ENCODE data around the gene CSPG4.
"Not testable (repeated sequence)": the region's sequence is repeated elsewhere in the genome, so short reads cannot be mapped to it uniquely, and the experiment has no call there.

The CSPG4 gene

DNA sequence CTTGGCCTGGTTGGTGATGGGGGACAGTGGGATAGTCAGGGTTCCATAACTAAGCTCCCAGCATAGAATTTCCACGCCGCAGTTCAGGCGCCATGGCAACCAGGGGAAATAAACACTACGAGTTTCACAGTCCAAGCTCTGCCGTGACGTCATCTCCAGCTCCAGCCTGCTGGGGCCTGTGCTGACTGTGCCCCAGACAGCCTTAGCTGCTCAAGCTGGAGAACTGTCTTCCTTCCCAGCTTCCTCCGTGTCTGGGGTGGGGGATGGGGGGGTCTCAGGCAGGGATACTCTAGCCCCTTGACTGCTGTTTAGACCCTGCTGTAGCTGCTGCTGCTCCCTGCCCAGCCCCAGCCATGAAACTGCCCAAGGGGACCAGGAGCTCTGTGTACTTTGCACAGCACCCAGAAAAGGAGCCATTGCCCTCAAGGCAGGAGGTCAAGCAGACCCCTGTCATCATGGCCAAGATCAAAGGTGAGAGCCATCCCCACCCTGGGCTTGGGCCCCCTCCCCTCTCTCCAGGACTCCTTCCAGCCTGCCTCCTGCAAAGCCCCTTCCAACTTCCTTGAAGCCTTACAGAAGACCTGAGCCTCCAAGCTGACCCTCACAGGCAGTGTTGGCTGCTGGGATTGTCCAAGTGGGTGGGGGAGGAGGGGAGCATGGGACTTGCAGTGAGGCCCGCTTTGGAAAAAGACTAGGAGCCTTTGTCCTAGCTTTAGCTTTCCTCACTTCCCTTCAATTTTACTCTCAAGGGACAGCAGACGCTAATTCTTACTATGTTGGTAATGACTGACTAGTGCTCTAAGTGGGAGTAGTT lies 11.4 kb upstream of the CSPG4 start:
- no peak for DNase-seq (ENCODE audit: low read depth in 2 of 2)

DNA sequence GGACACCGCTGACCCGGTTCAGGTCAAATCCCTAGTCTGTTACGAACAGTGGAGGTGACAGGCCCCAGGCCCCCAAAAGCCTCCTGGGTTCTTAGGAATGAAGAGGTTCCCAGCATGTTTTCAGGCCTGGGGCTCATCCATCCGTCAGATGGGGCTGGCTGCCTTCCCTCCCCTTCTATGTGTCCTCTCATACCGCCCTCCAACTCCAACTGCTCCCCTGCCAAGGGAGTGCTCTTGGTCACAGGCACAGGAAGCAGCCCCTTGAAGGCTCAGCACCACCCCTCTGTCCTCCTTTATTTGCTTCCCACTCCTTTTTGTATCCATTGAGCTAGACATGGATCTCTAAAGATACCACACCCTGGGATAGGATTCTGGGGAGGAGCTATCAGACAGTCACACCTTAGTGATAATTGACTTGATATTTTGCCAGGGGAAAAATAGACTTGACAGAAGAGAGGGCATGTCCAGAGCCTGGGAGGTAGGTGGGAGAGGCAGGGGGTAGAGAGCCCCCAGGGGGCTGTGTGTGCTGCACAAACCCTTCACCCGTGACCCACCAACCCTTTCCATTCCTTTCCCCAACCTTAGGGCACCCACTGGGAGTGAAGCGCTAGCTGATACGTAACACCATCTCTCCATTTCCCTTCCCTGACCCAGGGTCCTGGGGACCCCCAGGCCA lies 10.7 kb upstream of the CSPG4 start:
- no peak for DNase-seq (ENCODE audit: low read depth in 2 of 2)

DNA sequence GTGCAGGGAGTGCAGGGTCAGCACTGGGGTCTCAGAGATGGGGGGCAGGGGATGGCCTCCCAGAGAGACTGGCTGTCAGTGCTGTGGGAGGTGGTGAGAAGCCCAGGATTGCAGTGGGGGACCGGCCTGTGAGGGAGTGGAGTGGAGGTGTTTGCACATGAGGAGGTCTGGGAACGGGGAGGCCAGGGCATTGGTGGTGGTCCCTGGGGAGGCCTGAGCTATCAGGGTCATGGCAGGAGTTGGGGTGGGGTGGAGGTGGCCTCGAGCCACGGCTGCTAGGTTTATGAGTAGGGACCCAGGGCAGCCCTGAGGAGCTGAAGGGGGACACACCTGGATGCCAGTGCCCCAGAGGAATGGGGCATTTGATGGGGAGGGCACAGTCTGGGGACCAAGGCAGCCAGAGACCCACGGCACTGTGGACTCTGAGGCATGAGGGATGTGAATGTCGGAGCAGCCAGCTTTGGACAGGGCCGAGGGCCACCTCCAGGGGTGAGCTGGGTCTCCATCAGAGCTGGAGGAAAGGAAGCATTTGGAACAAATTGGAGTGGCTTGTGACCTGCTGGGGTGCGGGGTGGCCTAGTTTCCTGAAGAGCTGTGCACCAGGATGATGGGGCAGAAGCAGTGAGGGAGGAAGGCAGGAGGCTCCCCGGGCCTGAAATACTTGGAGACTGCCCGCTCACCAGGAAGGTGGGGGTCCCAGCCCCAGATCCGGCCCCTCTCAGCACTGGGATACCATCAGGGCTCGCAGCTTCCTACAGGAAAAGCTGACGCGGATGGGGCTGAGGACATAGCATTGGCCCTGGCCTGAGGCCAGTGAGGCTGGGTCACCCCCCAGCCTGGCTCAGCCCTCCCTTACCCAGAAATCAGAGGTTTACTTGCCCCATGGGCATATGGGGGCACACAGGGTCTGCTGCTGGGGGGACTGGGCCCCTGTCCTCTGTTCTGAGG lies 9.5 kb upstream of the CSPG4 start:
- no peak for DNase-seq (ENCODE audit: low read depth in 2 of 2)

DNA sequence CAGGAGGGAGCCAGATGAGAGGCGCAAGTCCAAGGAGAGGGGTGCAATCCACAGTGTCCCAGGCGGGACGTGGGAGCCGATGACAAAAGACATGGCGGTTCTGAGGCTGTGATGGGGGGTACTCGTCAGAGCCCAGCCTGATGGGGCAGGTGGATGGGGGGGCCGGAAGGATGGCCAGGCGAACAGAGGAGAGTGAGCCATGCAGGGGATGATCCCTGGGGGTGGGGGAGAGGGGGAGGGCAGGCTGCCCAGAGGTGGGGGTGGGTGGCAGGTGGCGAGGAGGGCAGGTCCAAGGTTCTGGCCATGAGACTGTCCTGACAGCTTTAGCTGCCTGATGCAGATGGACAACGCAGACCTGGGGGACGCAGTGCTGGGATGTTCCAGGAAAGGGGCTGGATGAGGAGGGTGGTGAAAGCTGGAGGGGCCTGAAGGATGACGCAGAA lies 8.9 kb upstream of the CSPG4 start:
- no peak for DNase-seq (ENCODE audit: low read depth in 2 of 2)

DNA sequence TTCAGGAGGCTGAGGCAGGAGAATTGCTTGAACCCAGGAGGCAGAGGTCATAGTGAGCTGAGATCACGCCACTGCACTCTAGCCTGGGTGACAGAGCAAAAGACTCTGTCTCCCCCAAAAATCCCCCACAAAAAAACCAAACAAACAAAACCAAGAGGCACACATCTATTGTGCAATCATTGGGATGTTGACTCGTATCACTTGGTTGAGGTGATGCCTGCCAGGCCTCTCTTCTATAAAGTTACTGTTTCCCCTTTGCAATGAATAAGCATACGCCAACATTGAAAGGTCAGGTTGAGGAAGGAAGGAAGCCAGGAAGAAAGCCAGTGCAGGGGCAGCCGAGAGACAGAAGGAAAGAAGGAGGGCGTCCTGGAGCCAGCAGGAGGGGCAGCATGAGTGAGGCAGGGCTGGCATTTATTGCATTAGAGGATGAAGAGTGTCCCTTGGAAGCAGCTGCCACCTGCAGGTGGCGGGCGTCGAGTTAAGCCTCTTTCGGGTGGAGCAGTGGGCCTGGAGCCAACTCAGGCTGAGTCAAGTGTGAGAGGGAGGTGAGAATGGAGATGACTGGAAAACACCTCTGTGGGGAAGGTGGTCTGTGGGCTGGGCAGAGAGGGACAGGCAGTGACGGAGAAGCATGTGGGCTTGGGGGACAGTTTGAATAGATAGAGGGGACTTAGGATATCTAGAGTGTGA lies 8.3 kb upstream of the CSPG4 start:
- DNase-seq (ENCODE audit: low read depth in 2 of 2) = no peak

DNA sequence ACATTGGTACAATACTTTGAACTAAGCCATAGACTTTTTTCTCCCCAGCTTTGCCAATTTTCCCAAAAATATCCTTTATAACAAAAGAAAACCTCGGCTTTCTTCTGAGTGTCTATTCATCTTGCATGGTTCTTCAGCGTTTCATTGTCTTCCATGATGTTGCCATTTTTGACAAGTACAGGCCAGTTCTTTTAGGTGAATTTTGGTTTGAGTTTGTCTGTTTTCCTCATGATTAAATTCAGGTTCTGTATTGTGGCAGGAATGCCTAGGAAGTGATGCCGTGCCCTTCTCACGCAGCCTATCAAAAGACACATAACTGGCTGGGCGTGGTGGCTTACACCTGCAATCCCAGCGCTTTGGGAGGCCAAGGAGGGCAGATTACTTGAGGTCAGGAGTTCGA lies 7.6 kb upstream of the CSPG4 start:
- DNase-seq (ENCODE audit: low read depth in 2 of 2) = no peak

DNA sequence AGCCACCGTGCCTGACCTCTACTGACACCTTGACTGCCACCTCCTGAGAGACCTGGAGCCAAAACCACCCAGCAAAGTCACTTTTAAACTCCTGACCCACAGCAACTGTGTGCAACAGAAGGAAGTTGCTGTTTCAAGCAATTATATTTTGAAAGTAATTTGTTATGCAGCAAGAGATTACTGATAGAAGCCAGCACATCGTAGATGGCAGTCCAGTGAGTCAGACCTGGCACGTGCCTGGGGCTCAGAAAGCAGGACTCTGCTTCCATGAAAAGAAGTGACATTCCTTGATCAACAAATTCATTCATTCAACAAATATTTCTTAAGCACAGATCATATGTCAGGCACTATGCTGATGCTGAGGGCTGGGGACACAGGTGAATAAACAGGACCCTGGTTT lies 5.7 kb upstream of the CSPG4 start:
- DNase-seq (ENCODE audit: low read depth in 2 of 2) = no peak

DNA sequence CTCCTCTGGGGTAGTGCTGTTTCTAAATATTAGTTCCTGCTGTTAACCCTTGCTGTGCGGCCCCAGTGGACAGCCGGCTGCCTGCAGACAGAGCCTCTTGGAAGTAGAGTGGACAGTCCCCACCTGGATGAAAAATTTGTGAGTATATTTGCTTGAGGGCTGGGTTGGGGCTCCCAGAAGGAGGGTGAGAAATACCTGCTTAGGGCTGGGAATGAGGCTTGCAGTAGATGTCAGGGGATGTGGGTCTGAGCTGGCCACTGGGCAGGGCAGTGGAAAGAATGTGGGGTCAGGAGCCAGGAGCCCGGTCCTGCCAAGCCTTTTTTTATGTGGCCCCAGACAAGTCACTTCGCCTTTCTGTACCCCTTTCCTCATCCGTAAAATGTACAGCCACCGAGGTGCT lies 4.4 kb upstream of the CSPG4 start:
- not testable (repeated sequence) for DNase-seq (ENCODE audit: low read depth in 2 of 2)

DNA sequence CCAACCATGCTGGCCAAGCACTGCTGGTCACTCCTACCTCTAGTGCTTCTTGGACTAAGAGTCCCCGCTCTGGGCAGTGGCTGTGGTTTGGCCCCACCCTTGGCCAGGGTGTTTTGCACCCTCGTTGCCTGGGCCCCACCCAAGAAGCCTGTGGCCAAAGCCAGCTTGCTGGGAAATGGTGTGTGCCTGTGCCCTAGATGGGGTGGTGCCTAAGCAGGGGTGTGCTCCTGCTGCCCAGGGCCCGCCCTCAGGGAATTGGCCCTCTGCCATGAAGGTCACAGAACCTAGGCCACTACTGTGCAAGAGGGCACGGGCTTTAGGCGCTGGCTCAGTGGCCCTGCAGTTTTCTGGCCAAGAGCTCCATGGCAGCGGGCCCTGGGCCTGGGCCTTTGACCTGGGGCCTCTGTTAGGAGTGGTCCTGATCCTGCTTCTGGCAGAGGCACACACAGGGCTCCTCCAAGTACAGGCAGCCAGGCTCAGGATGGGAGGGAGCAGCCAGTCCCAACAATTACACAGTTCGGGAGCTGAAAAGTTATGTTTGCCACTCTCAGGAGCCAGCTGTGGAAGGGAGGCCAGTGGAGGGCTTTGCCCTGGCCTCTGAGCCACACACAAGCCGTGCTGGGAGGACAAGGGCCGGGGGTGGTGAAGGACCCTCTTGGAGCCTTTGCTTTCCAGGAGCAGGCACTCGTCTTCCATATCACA lies 3.8 kb upstream of the CSPG4 start:
- DNase-seq (ENCODE audit: low read depth in 2 of 2) = not testable (repeated sequence)

DNA sequence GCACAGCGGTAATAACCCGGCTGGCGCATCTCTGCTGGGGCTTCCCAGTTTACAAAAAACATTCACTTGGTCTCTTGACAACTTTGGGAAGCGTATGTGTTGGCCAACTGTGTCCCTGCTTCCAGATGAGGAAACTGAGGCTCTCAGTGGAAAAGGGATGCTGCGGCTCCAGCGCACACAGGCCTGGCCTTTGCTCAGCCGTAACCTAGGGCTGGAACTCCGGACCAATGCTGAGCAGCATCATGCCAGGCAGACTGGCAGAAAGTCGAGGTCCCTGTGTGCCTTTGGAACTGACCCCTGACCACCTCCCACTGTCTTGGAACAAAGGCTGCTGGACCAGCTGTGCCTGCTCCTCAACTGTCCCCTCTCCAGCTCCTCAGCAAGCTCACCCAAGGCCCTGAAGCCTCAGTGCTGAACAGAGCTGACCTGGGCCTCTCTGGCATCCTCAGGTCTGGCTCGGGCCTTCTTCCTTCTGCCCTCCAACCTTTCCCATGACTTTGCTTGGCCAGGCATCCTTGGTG lies 2.7 kb upstream of the CSPG4 start:
- DNase-seq (ENCODE audit: low read depth in 2 of 2) = not testable (repeated sequence)

DNA sequence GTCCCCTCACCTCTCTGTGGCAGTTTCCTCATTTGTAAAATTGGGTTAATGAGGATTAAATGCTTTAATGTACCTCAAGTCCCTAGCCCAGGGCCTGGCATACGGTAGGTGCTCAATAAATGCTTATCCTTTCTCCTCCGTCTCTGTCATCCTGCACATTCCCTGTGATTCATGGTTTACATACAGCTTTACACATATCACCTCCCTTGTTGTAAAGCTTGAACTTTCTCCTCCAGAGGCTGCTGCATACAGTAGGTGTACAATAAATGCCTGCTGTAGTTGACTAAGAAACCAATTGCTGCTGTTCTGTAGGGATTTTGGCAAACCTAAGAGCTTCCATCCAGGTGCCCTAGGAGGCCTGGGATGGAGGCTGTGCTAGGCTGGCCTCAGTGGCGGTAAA lies 1.5 kb upstream of the CSPG4 start:
- DNase-seq (ENCODE audit: low read depth in 2 of 2) = no peak

DNA sequence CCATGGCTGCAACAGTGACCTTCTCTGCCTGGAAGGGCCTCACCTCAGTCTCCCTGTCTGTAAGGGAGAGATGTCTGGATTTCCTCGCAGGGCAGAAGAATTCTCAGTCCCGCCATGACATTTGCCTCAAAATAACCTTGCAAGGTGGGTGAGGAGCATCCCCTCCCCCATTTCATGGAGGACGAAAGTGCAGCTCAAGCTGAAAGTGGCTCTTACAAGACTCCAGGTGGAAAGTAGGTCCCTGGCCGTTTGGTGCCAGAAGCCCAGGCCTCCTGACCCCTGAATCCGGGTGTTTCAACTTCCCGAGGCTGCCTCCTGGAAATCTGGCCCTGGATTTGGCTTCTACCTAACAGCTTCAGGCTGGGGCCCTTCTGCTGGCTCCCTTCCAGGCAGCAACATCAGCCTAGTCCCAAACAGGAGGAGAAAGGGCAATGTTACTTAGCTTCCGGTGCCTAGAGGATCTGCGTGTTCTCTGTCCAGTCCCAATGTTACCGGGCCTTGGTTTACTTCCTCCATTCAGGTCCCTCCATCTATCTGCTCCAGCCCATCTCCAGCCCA lies 769 bp upstream of the CSPG4 start:
- DNase-seq (ENCODE audit: low read depth in 2 of 2) = no peak

DNA sequence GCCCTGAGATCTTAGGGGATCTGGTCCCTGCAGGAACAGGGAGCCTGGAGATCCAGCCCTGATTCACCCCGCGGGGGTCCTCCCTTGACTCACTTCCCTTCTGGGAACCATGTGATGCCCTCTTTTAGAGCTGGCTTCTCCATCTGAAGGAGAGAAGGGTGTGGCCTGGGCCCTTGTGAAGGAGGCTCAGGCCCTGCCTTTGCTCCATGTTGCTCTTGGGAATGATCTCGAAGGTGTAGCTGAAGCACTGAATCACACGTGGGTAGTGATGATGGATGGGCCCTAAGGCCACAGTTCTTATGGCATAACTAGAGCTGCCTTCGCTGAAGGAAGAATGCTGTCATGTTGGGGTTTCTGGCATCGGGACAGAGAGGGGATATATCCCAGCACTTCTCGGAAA lies 1.2 kb downstream of the CSPG4 start:
- not testable (repeated sequence) for DNase-seq (ENCODE audit: low read depth in 2 of 2)

DNA sequence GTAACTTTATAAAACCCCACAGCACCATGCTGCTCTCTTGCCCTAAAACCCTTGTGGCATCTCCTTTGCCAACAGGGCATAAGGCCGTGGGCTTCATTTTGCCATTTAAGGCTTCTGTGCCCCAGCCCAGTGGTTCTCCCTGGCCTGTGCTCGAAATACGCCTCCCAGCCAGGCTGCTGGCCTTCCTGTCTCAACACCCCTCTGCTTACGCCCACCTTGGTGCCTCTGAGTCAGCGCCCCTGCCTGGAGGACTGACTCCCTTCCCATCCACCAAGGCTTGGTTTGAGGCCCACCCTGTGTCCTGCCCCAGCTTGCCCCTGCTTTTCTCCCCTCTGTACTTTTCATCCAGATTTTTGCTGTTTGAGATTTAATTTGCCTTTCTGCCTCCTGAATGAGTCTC lies 1.8 kb downstream of the CSPG4 start:
- not testable (repeated sequence) for DNase-seq (ENCODE audit: low read depth in 2 of 2)

DNA sequence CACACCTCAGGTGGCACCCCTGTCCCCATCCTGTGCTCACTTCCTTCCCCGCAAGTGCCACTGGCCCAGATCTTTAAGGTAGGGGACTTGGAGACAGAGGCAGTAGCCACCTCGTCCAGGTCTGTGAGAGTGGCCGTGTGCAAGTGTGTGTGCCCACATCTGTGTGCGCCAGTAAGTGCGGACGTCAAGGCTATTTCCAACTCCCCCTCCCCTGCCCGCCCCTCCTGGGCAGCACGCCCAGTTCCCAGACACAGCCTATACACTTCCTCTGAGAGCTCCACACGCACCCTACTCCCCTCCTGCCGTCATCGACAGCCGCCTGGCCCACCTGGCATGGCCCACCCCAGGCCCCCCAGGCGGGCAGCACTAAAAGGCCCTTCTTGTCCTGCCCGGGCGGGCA lies 3.2 kb downstream of the CSPG4 start:
- DNase-seq (ENCODE audit: low read depth in 2 of 2) = not testable (repeated sequence)

DNA sequence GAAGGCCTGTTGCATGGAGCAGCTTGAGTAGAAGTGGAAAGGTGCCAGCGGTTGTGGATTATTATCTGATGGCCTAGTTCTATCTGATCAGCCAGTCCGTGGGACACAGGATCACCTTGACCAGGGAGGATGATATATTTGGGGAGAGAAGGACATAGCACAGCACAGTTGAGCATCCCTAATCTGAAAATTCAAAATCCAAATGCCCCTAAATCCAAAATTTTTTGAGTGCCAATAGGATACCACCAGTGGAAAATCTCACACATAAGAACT lies 6.0 kb downstream of the CSPG4 start:
- no peak for DNase-seq (ENCODE audit: low read depth in 2 of 2)

DNA sequence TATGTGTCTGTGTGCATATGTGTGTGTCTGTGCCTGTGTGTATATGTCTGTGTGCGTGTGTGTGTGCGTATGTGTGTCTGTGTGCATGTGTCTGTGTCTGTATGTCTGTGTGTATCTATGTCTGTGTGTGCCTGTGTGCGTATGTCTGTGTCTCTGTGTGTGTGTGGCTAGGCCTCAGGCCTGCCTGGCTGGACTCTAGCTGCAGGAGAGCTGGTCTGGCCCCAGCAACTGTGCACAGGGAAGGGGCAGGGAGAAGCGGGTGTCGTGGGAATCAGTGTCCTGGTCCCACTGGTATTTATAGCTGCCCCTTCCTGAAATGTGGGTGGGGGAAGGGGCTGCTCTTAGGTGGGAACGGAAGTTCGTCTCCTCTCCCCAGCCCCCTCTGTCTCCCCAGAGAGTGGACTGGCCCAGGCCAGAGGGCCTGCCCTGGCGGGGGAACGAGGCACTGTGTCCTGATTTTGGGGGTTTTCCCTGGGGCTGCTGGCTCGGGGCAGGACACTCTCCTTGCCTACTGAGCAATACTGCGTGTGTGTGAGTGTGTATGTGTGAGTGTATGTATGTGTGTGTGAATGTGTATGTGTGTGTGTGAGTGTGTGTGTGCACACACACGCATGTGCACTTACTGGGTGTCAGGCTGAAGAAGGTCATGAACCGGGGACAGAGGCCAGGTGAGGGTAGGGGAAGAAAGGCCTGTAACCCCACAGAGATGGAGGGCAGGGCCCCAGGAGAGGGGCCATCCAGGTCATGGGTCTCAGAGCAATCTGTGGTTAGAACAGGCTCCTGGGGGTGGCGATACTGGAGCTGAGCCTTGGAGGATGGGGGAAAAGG lies 6.6 kb downstream of the CSPG4 start:
- no peak for DNase-seq (ENCODE audit: low read depth in 2 of 2)

DNA sequence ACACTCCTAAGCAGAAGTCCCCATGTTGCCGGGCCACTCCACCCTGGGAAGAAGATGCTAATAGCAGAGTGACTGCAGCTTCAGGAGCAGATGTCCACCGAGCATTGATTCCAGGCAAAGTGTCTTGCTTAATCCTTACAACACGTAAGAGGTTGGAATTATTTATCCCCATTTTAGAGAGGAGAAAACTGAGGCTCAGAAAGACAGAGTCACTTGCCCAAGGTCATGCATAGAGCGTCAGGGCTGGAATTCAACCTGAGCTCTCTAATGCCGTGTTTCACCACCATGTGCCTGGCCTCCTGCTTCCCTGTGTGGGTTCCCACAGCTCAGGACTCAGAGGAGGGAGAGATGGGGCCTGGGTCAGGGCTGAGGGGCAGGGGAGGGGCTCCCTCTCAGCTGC lies 7.3 kb downstream of the CSPG4 start:
- not testable (repeated sequence) for DNase-seq (ENCODE audit: low read depth in 2 of 2)

DNA sequence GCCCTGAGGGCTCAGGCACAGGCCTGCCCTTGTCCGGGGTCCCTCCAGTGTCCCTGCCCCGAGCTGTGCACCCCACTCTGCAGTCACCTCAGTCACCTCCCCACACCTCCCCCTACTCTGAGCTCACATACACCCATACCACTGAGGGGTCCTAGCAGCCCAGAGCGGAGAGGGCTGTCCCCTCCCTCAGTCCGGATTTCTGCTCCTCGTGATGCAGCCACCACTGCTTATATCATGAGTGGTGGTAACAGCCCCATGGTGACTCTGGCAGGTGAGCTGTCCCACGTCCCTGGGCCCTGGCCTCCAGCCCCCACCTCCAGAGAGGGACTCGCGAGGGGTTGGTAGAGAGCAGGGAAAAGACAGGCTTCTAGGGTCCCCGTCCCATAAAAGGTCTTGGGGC lies 8.0 kb downstream of the CSPG4 start:
- DNase-seq (ENCODE audit: low read depth in 2 of 2) = no peak

DNA sequence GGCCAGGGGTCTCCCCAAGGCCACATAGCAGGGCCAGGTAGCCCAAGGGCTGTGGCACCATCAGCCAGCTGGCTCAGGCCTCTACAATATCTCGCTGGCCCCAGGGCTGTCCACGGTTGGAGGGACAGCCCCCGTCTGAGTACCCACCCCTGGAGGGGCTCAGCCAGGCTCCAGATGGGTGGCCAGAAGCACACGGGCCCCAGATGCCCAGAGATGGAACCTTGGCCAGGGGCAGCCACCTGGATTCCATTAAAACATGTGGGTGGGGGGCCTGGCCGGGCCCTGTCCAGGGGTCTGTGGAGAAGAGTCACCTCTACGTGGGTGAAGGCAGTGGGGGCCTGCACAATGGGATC lies 8.4 kb downstream of the CSPG4 start:
- no peak for DNase-seq (ENCODE audit: low read depth in 2 of 2)

All from stimulated activated CD8-positive, alpha-beta memory T cell treated with anti-CD3 and anti-CD28 coated beads, Interleukin-15, amount 100 ng/mL, for 4 hours (primary cell).